K562 (cell line): Measurements from ENCODE around the gene MEGF11.

Experiments used
- CAMTA2 ChIP-seq: fragments of 250-450 bp; sonication (Bioruptor Pico); conservative IDR thresholded peaks from 2 replicates; pipeline ENCODE4 v1.5.1; 2022
- EGR1 ChIP-seq: fragments of 450-650 bp; conservative IDR thresholded peaks from 2 replicates; pipeline ENCODE4 v1.6.1; 2017; ENCODE audit warnings: mild to moderate bottlenecking
- JUND ChIP-seq, 2 experiments: IDR thresholded peaks; 2 replicates in 1 of 2; 3 replicates in 1 of 2; pipeline ENCODE4 v1.6.1; 2011; ENCODE audit warnings: borderline replicate concordance in 2 of 2, low read depth in 2 of 2, low read length in 2 of 2, improper control_type of control experiment in 1 of 2, missing biosample characterization in 1 of 2, missing genetic modification characterization in 1 of 2, missing genetic modification reagents in 1 of 2
- NFIC ChIP-seq: fragments of 450-650 bp; IDR thresholded peaks from 2 replicates; pipeline ENCODE4 v1.6.1; 2017; ENCODE audit warnings: mild to moderate bottlenecking, inconsistent platforms
- PHB ChIP-seq: fragments of 250-450 bp; sonication (Bioruptor Pico); IDR thresholded peaks from 2 replicates; pipeline ENCODE4 v1.5.0; 2021
- TCF7L2 ChIP-seq: fragments of 150-350 bp; IDR thresholded peaks from 2 replicates; pipeline ENCODE4 v1.6.1; 2016; ENCODE audit warnings: low read depth, mild to moderate bottlenecking, low read length, moderate library complexity
- U2AF2 ChIP-seq: fragments of 200-400 bp; formaldehyde crosslinking; optimal IDR thresholded peaks from 2 replicates; pipeline ENCODE3; 2017; ENCODE audit warnings: low read depth, mild to moderate bottlenecking, low read length
- ZNF24 ChIP-seq: fragments of 450-650 bp; IDR thresholded peaks from 2 replicates; pipeline ENCODE4 v1.6.1; 2016
- TF ChIP-seq, protein P1 (sequence below): sonication (generic); formaldehyde crosslinking; IDR thresholded peaks from 2 replicates; pipeline ENCODE4 v1.8.1; 2022; ENCODE audit warnings: missing genetic modification reagents
- TF ChIP-seq, protein P2 (sequence below), 3 experiments: IDR thresholded peaks in 2 of 3; conservative IDR thresholded peaks in 1 of 3; 2 replicates each; pipeline ENCODE4 v1.5.1; 2011 to 2012; ENCODE audit warnings: low read length in 3 of 3, mild to moderate bottlenecking in 3 of 3, control low read depth in 2 of 3, improper control_type of control experiment in 1 of 3, inconsistent platforms in 1 of 3, low read depth in 1 of 3, mixed read lengths in 1 of 3, moderate library complexity in 1 of 3; ENCODE audit not compliant: insufficient read depth in 2 of 3

GRCh38 chr15:66240240-66240794 lies 13.2 kb downstream of the MEGF11 start:
- no peak for TF ChIP-seq PHB (CRISPR knock-in tag)
- TF ChIP-seq, protein P1, sequence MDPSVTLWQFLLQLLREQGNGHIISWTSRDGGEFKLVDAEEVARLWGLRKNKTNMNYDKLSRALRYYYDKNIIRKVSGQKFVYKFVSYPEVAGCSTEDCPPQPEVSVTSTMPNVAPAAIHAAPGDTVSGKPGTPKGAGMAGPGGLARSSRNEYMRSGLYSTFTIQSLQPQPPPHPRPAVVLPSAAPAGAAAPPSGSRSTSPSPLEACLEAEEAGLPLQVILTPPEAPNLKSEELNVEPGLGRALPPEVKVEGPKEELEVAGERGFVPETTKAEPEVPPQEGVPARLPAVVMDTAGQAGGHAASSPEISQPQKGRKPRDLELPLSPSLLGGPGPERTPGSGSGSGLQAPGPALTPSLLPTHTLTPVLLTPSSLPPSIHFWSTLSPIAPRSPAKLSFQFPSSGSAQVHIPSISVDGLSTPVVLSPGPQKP (CRISPR knock-in tag): no peak
- TF ChIP-seq, protein P2, sequence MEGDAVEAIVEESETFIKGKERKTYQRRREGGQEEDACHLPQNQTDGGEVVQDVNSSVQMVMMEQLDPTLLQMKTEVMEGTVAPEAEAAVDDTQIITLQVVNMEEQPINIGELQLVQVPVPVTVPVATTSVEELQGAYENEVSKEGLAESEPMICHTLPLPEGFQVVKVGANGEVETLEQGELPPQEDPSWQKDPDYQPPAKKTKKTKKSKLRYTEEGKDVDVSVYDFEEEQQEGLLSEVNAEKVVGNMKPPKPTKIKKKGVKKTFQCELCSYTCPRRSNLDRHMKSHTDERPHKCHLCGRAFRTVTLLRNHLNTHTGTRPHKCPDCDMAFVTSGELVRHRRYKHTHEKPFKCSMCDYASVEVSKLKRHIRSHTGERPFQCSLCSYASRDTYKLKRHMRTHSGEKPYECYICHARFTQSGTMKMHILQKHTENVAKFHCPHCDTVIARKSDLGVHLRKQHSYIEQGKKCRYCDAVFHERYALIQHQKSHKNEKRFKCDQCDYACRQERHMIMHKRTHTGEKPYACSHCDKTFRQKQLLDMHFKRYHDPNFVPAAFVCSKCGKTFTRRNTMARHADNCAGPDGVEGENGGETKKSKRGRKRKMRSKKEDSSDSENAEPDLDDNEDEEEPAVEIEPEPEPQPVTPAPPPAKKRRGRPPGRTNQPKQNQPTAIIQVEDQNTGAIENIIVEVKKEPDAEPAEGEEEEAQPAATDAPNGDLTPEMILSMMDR (IDR thresholded peaks at IDR 0.05 in 2 of 3, conservative IDR thresholded peaks at IDR 0.05 in 1 of 3; ENCODE audit: insufficient read depth in 2 of 3, low read depth in 1 of 3, low read length in 3 of 3): no peak
- no peak for TF ChIP-seq TCF7L2
- no peak for TF ChIP-seq CAMTA2 (CRISPR knock-in tag)
- TF ChIP-seq NFIC: no peak
- TF ChIP-seq U2AF2: no peak
- no peak for TF ChIP-seq JUND (IDR thresholded peaks at IDR 0.05; ENCODE audit: borderline replicate concordance, low read depth, low read length)
- TF ChIP-seq JUND (tag; IDR thresholded peaks at IDR 0.05; ENCODE audit: borderline replicate concordance, low read depth, low read length): no peak
- TF ChIP-seq EGR1: no peak
- TF ChIP-seq ZNF24: no peak
